H1 (cell line): ENCODE measurements around the gene TAF13. TPM values are rescaled to one million over a fixed set of nuclear protein-coding genes. Genes with fewer than 3 reads are reported as not detected.

Source experiments
- CTCF ChIA-PET: fragments of 300-600 bp; sonication (Branson Sonifier 250); formaldehyde crosslinking; loops from one replicate; lab custom pipeline; 2021; ENCODE audit not compliant: partially characterized antibody; lab: Charles Lee
- POLR2A ChIA-PET: fragments of 300-600 bp; sonication (Branson Sonifier 250); formaldehyde crosslinking; loops from one replicate; lab custom pipeline; 2021; ENCODE audit warnings: inconsistent platforms; ENCODE audit not compliant: partially characterized antibody; lab: Charles Lee
- DNase-seq, 2 experiments: peaks; one replicate each; pipeline versions ENCODE4 v3.0.0 to v3.0.0-alpha.2; 2010 to 2022; ENCODE audit warnings: low spot score in 2 of 2, low read depth in 1 of 2, mixed read lengths in 1 of 2
- FAIRE-seq: peaks from 2 replicates; lab custom pipeline; 2011; peaks lifted over from hg19 to GRCh38; lab: Jason Lieb, UNC
- H2AFZ ChIP-seq: 2 replicates; pipeline ENCODE4 v1.8.1; 2012; ENCODE audit warnings: low read length, inconsistent platforms
- H2AK5ac ChIP-seq: 2 replicates; pipeline ENCODE4 v1.6.1; 2013; ENCODE audit warnings: low read depth, low read length
- H2BK120ac ChIP-seq: replicated peaks from 2 replicates; pipeline ENCODE3; 2013; ENCODE audit warnings: low read depth, low read length, inconsistent platforms
- H2BK12ac ChIP-seq: 2 replicates; pipeline ENCODE4 v1.6.1; 2013; ENCODE audit warnings: low read depth, low read length
- H2BK15ac ChIP-seq: 2 replicates; pipeline ENCODE4 v1.6.1; 2013; ENCODE audit warnings: low read length
- H2BK20ac ChIP-seq: 2 replicates; pipeline ENCODE4 v1.6.1; 2013; ENCODE audit warnings: low read length
- H2BK5ac ChIP-seq: 2 replicates; pipeline ENCODE4 v1.6.1; 2013; ENCODE audit warnings: low read depth, low read length
- H3K14ac ChIP-seq: 2 replicates; pipeline ENCODE4 v1.6.1; 2013; ENCODE audit warnings: inconsistent platforms; ENCODE audit not compliant: insufficient read length
- H3K18ac ChIP-seq: 2 replicates; pipeline ENCODE4 v1.6.1; 2013; ENCODE audit warnings: low read length; ENCODE audit errors: extremely low read depth
- H3K23ac ChIP-seq: 2 replicates; pipeline ENCODE4 v1.6.1; 2013; ENCODE audit warnings: inconsistent platforms; ENCODE audit not compliant: insufficient read length
- H3K23me2 ChIP-seq: 2 replicates; pipeline ENCODE4 v1.6.1; 2013; ENCODE audit warnings: low read depth, low read length
- H3K27ac ChIP-seq: 2 replicates; pipeline ENCODE4 v1.6.1; 2011; ENCODE audit warnings: low read depth, low read length, inconsistent platforms
- H3K27me3 ChIP-seq, 4 experiments: replicated peaks in 1 of 4; 1 replicate in 1 of 4; 2 replicates in 3 of 4; pipeline versions ENCODE4 v1.6.1 to v1.8.1; 2011 to 2013; ENCODE audit warnings: low read length in 3 of 4, mild to moderate bottlenecking in 3 of 4, inconsistent platforms in 2 of 4, mixed read lengths in 2 of 4, moderate library complexity in 1 of 4; ENCODE audit not compliant: control insufficient read depth in 3 of 4, insufficient read depth in 3 of 4; ENCODE audit errors: extremely low read depth in 1 of 4
- H3K36me3 ChIP-seq, 4 experiments: 2 replicates each; pipeline versions ENCODE4 v1.6.1 to v1.8.1; 2011 to 2013; ENCODE audit warnings: mild to moderate bottlenecking in 4 of 4, low read length in 3 of 4, moderate library complexity in 2 of 4, control low read depth in 1 of 4, inconsistent platforms in 1 of 4; ENCODE audit not compliant: insufficient read depth in 4 of 4, control insufficient read depth in 2 of 4
- H3K4ac ChIP-seq: replicated peaks from 2 replicates; pipeline ENCODE3; 2013; ENCODE audit warnings: low read length, low read depth, mixed read lengths, inconsistent platforms; ENCODE audit not compliant: insufficient read length
- H3K4me1 ChIP-seq, 4 experiments: replicated peaks in 1 of 4; 1 replicate in 1 of 4; 2 replicates in 3 of 4; pipeline versions ENCODE4 v1.6.1 to v1.8.1; 2011 to 2013; ENCODE audit warnings: low read length in 3 of 4, inconsistent platforms in 2 of 4, mixed read lengths in 1 of 4; ENCODE audit not compliant: insufficient read depth in 4 of 4, control insufficient read depth in 3 of 4
- H3K4me2 ChIP-seq, 2 experiments: 2 replicates each; pipeline versions ENCODE4 v1.6.1 to v1.8.1; 2011 to 2013; ENCODE audit warnings: low read depth in 2 of 2, low read length in 2 of 2, control low read depth in 1 of 2, inconsistent platforms in 1 of 2, mild to moderate bottlenecking in 1 of 2; ENCODE audit not compliant: insufficient read depth in 1 of 2
- H3K4me3 ChIP-seq, 4 experiments: fragments of 200-600, 300-600 bp in 1 of 4; sonication (generic), shearing (Covaris generic), sonication (Bioruptor Twin) in 1 of 4; 2 replicates each; pipeline versions ENCODE4 v1.5.1 to v1.8.1; 2011 to 2016; ENCODE audit warnings: low read length in 4 of 4, low read depth in 3 of 4, control low read depth in 2 of 4, inconsistent platforms in 2 of 4, mild to moderate bottlenecking in 2 of 4, mixed read lengths in 1 of 4, moderate library complexity in 1 of 4; ENCODE audit not compliant: insufficient read depth in 2 of 4; ENCODE audit errors: extremely low read depth in 1 of 4
- H3K56ac ChIP-seq: replicated peaks from 2 replicates; pipeline ENCODE3; 2013; ENCODE audit warnings: low read depth, mild to moderate bottlenecking, mixed read lengths, low read length, inconsistent platforms; ENCODE audit not compliant: insufficient read length
- H3K79me1 ChIP-seq: 2 replicates; pipeline ENCODE4 v1.6.1; 2013; ENCODE audit warnings: low read depth, low read length, control low read depth
- H3K79me2 ChIP-seq, 2 experiments: 2 replicates each; pipeline versions ENCODE4 v1.6.1 to v1.8.1; 2012 to 2013; ENCODE audit warnings: low read length in 2 of 2, mild to moderate bottlenecking in 2 of 2, inconsistent platforms in 1 of 2; ENCODE audit not compliant: insufficient read depth in 2 of 2, control insufficient read depth in 1 of 2
- H3K9ac ChIP-seq, 4 experiments: replicated peaks in 1 of 4; 1 replicate in 1 of 4; 2 replicates in 3 of 4; pipeline versions ENCODE4 v1.6.1 to v1.8.1; 2011 to 2013; ENCODE audit warnings: low read depth in 3 of 4, low read length in 3 of 4, control low read depth in 2 of 4, mild to moderate bottlenecking in 2 of 4, moderate library complexity in 2 of 4, inconsistent platforms in 1 of 4; ENCODE audit errors: extremely low read depth in 1 of 4
- H3K9me3 ChIP-seq, 2 experiments: 2 replicates each; pipeline versions ENCODE4 v1.6.1 to v1.8.1; 2012 to 2013; ENCODE audit warnings: mild to moderate bottlenecking in 2 of 2, moderate library complexity in 2 of 2, control low read depth in 1 of 2, inconsistent platforms in 1 of 2, low read depth in 1 of 2, low read length in 1 of 2, mixed read lengths in 1 of 2; ENCODE audit not compliant: insufficient read depth in 2 of 2
- H4K20me1 ChIP-seq, 2 experiments: replicated peaks in 1 of 2; 2 replicates each; pipeline versions ENCODE3 to v1.8.1; 2011 to 2013; ENCODE audit warnings: inconsistent platforms in 2 of 2, low read length in 2 of 2, mild to moderate bottlenecking in 1 of 2; ENCODE audit not compliant: insufficient read depth in 2 of 2, control insufficient read depth in 1 of 2
- H4K5ac ChIP-seq: 2 replicates; pipeline ENCODE4 v1.6.1; 2013; ENCODE audit warnings: low read length, low read depth, mixed read lengths, inconsistent platforms; ENCODE audit not compliant: insufficient read length
- H4K8ac ChIP-seq: 2 replicates; pipeline ENCODE4 v1.8.0; 2013; ENCODE audit warnings: mild to moderate bottlenecking, moderate library complexity, low read length, inconsistent platforms; ENCODE audit not compliant: insufficient read depth; ENCODE audit errors: extremely low read depth
- H4K91ac ChIP-seq: replicated peaks from 2 replicates; pipeline ENCODE3; 2013; ENCODE audit warnings: low read length, mixed read lengths, inconsistent platforms; ENCODE audit not compliant: insufficient read length
- CTCF ChIP-seq, 3 experiments: IDR thresholded peaks; 1 replicate in 2 of 3; 2 replicates in 1 of 3; pipeline versions ENCODE4 v1.5.1 to v1.6.1; 2011; ENCODE audit warnings: low read length in 3 of 3, mild to moderate bottlenecking in 3 of 3, inconsistent platforms in 2 of 3, low read depth in 1 of 3, moderate library complexity in 1 of 3; ENCODE audit not compliant: insufficient read depth in 1 of 3; ENCODE audit errors: control extremely low read depth in 1 of 3
- EGR1 ChIP-seq: IDR thresholded peaks from 2 replicates; pipeline ENCODE4 v1.6.1; 2011; ENCODE audit warnings: low read depth, low read length, borderline replicate concordance
- RAD21 ChIP-seq, 2 experiments: IDR thresholded peaks in 1 of 2; conservative IDR thresholded peaks in 1 of 2; 2 replicates each; pipeline ENCODE4 v1.6.1; 2011; ENCODE audit warnings: low read depth in 2 of 2, low read length in 2 of 2, improper control_type of control experiment in 1 of 2, inconsistent platforms in 1 of 2, mild to moderate bottlenecking in 1 of 2, moderate library complexity in 1 of 2
- SUZ12 ChIP-seq: fragments of 200-600 bp; sonication (generic); IDR thresholded peaks from 2 replicates; pipeline ENCODE4 v1.6.1; 2012; ENCODE audit warnings: mild to moderate bottlenecking, inconsistent platforms, low read length, moderate library complexity, mixed read lengths
- WGBS, 2 experiments: shearing (Covaris generic) in 1 of 2; methylation state at CpG; one replicate each; pipeline versions ENCODE4 v1.1.6 to v1.1.7; 2013 to 2015; ENCODE audit warnings: low lambda C conversion rate in 2 of 2, mixed read lengths in 2 of 2, inconsistent platforms in 1 of 2, low coverage in 1 of 2, missing lambda C conversion rate in 1 of 2; ENCODE audit not compliant: insufficient replicate concordance in 2 of 2, insufficient coverage in 1 of 2, insufficient read length in 1 of 2; ENCODE audit errors: extremely low coverage in 1 of 2, missing lambda C conversion rate in 1 of 2; 5-methylcytosine and 5-hydroxymethylcytosine counted together
- polyA plus RNA-seq, 7 experiments: library from polyadenylated mRNA; depleted of rRNA in 3 of 7; stranded (reverse) in 5 of 7; unstranded in 2 of 7; fragments of >200 nt in 5 of 7; fragments of 200-250 nt in 2 of 7; gene quantifications; 1 replicate in 5 of 7; 2 replicates in 1 of 7; 4 replicates in 1 of 7; pipeline versions ENCODE4 v1.2.1 to v1.2.3, GENCODE V29; 2011 to 2013; ENCODE audit warnings: missing spikeins in 2 of 7, mixed read lengths in 2 of 7
- total RNA-seq: library from RNA; stranded (reverse); fragmentation: NEBNext Ultra II Directional; extraction: Animal tissue kit (Norgen Biotek cat#: 25700); gene quantifications from 2 replicates; pipeline ENCODE4 v1.2.1, GENCODE V29; 2021

The TAF13 gene
- total and polyA plus RNA-seq, 2 of the 8 experiments (the other 6 are each of a cell fraction or from before 2014, with no cell fraction given), result 13.1 to 41.7 TPM

GRCh38 chr1:109089242-109090015 lies 13.6 kb upstream of the TAF13 start:
- DNase-seq, result peak in 1 of 2 experiments; percentile 69
- Histone ChIP-seq H3K9ac (no peak overlapping the region), H2BK5ac (no peak overlapping the region), H3K4me2 (peak overlapping the region in 1 of 2 experiments; percentile 55; a peak in 1 of 4 replicates), H2BK120ac (no peak overlapping the region), H4K20me1 (peaks cover 0 to 2% of the 10 kb centered on the region in 2 experiments), H3K56ac (no peak overlapping the region), H3K4me3 (peak overlapping the region in 1 of 4 experiments; percentile 87; a peak in 1 of 8 replicates), H3K79me2 (peaks cover 0 to 16% of the 10 kb centered on the region in 2 experiments; a peak in 3 of 4 replicates), H4K5ac (no peak overlapping the region), H2AFZ (no peak overlapping the region), H4K91ac (no peak overlapping the region), H3K79me1 (no peaks in the 10 kb centered on the region), H2AK5ac (no peak overlapping the region), H3K4ac (no peak overlapping the region), H3K23me2 (no peaks in the 10 kb centered on the region), H3K4me1 (peaks cover 0 to 5% (median 0%) of the 10 kb centered on the region in 4 experiments; a peak in 2 of 7 replicates), H2BK15ac (no peak overlapping the region), H3K14ac (no peak overlapping the region), H2BK20ac (no peak overlapping the region), H3K27me3 (no peaks in the 10 kb centered on the region), H3K36me3 (peaks cover 0 to 2% (median under 1%) of the 10 kb centered on the region in 4 experiments; a peak in 2 of 8 replicates), H3K18ac (no peak overlapping the region), H2BK12ac (no peak overlapping the region), H4K8ac (0 out of 2 replicates have a peak overlapping the region, but pooled peaks have one; percentile 9), H3K27ac (no peak overlapping the region), H3K23ac (no peak overlapping the region), H3K9me3 (no peaks in the 10 kb centered on the region)
- WGBS, 2 experiments, result 82% methylated on average over 24 of the region's 31 CpGs; no CpG with 5 or more reads in 1 of the 2 experiments
- POLR2A ChIA-PET, result interaction anchor here (0.6 to 11.9 kb wide), 8 partner anchors 9 to 157 kb away, joined by 3 to 99 read pairs (median 3); partner anchors contain the start of gene TAF13
- CTCF ChIA-PET, result interaction anchor here (0.6 to 3.6 kb wide), 9 partner anchors 10 to 372 kb away, joined by 3 to 20 read pairs (median 3); partner anchors contain the start of gene TAF13
- FAIRE-seq, result no peak
- TF ChIP-seq SUZ12 (no peak), CTCF (IDR thresholded peaks at IDR 0.05; ENCODE audit: control extremely low read depth in 1 of 3, insufficient read depth in 1 of 3, low read depth in 1 of 3, low read length in 3 of 3) (peak; percentile 64 to 81 (median 71)), RAD21 (IDR thresholded peaks at IDR 0.05 in 1 of 2, conservative IDR thresholded peaks at IDR 0.05 in 1 of 2; ENCODE audit: low read depth in 2 of 2, low read length in 2 of 2) (peak; percentile 27 to 57), EGR1 (no peak)
